LNCaP clone FGC (cell line): ENCODE data around the gene PRKAG2.

Source experiments
- DNase-seq: peaks from one replicate; pipeline ENCODE4 v3.0.0-alpha.2; 2011; ENCODE audit warnings: low read depth
- H3K4me3 ChIP-seq: 2 replicates; pipeline ENCODE4 v1.5.1; 2011; ENCODE audit warnings: mild to moderate bottlenecking, low read depth, low read length, control low read depth
- TF ChIP-seq, protein P1 (sequence below): IDR thresholded peaks from 2 replicates; pipeline ENCODE4 v1.5.1; 2012; ENCODE audit warnings: mild to moderate bottlenecking; ENCODE audit not compliant: control insufficient read depth, insufficient read depth; ENCODE audit errors: extremely low read depth

The PRKAG2 gene

GRCh38 chr7:151601521-151602305 lies 275.2 kb downstream of the PRKAG2 start:
- H3K4me3 ChIP-seq: no peak overlapping the region
- TF ChIP-seq, protein P1, sequence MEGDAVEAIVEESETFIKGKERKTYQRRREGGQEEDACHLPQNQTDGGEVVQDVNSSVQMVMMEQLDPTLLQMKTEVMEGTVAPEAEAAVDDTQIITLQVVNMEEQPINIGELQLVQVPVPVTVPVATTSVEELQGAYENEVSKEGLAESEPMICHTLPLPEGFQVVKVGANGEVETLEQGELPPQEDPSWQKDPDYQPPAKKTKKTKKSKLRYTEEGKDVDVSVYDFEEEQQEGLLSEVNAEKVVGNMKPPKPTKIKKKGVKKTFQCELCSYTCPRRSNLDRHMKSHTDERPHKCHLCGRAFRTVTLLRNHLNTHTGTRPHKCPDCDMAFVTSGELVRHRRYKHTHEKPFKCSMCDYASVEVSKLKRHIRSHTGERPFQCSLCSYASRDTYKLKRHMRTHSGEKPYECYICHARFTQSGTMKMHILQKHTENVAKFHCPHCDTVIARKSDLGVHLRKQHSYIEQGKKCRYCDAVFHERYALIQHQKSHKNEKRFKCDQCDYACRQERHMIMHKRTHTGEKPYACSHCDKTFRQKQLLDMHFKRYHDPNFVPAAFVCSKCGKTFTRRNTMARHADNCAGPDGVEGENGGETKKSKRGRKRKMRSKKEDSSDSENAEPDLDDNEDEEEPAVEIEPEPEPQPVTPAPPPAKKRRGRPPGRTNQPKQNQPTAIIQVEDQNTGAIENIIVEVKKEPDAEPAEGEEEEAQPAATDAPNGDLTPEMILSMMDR: no peak
- no peak for DNase-seq

- TF ChIP-seq, protein P1: no peak
- no peak for DNase-seq
- H3K4me3 ChIP-seq: no peak overlapping the region
Measured at GRCh38 chr7:151600331-151600730, 276.6 kb downstream of the PRKAG2 start.

DNA sequence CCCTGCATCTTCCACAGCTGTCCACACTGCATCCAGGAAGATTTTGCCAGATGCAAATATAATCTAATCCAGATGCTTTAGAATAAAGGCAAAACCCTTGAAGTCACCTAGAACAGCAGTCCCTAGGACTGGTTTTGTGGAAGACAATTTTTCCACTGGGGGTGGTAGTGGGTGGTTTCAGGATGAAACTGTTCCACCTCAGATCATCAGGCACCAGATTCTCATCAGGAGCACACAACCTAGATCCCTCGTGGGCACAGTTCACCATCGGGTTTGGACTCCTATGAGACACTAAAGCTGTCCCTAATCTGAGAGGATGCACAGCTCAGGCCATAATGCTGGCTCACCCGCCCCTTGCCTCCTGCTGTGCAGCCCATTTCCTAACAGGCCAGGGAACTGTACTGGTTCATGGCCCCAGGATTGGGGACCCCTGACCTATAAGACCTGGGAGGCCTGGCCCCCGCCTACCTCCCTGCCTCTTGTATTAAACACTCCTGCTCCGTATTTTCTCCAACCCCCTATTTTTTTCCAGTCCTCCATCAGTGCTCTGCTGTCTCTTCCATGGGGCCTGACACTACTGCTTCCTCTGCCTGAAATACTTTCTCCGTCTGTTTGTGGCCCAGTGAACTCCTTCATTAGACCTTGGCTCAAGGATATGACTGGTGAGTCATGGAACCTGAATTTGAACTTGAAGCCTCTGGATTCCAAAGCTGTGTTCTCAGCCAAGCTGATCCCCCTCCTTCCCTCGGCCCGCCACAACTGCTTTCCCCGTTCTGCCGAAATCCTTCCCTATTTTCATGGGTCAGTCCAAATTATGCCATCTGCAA lies 277.3 kb downstream of the PRKAG2 start:
- DNase-seq: no peak
- no peak overlapping the region for H3K4me3 ChIP-seq
- TF ChIP-seq, protein P1: no peak

GRCh38 chr7:151597541-151598444 lies 279.1 kb downstream of the PRKAG2 start:
- no peak for DNase-seq
- TF ChIP-seq, protein P1: no peak
- H3K4me3 ChIP-seq: no peak overlapping the region

GRCh38 chr7:151595702-151596350 lies 281.1 kb downstream of the PRKAG2 start:
- DNase-seq: peak; percentile 42
- TF ChIP-seq, protein P1: no peak
- no peak overlapping the region for H3K4me3 ChIP-seq

DNA sequence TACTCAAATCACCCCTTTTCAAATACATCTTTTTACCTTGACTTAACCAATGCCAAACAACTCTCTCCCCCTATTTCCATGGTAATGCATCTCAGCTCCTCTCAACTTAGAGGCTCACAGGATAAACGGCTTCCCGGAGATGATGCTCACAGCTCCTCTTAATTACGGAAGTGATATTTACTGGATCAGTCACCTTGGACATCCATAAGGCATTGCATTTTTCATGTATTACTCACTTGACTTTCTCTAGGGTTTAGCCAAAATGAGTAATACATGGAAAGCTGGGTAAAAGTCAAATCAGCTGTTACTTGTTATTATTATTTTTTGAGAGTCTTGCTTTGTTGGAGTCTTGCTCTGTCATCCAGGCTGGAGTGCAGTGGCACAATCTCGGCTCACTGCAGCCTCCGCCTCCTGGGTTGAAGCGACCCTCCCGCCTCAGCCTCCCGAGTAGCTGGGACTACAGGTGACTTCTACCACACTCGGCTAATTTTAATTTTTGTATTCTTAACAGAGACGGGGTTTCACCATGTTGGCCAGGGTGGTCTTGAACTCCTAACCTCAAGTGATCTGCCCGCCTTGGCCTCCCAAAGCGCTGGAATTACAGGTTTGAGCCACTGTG lies 283.9 kb downstream of the PRKAG2 start:
- H3K4me3 ChIP-seq: no peak overlapping the region
- no peak for DNase-seq
- TF ChIP-seq, protein P1: no peak
